HepG2 (cell line): Measurements from ENCODE around the gene VWCE. TPM values are rescaled to one million over a fixed set of nuclear protein-coding genes. Genes with fewer than 3 reads are reported as not detected.

ENCODE experiments used
- ASH2L ChIP-seq: fragments of 300-600, 200-600 bp; sonication (generic); IDR thresholded peaks from 2 replicates; pipeline ENCODE4 v1.7.0; 2017; ENCODE audit warnings: low read depth, mild to moderate bottlenecking, moderate library complexity, mixed read lengths, low read length; ENCODE audit not compliant: insufficient read length
- BRD4 ChIP-seq: sonication (generic); formaldehyde crosslinking; IDR thresholded peaks from 2 replicates; pipeline ENCODE4 v1.4.0; 2020; ENCODE audit warnings: missing genetic modification reagents
- CAMTA2 ChIP-seq: sonication (generic); formaldehyde crosslinking; IDR thresholded peaks from 2 replicates; pipeline ENCODE4 v1.4.0; 2020; ENCODE audit warnings: mild to moderate bottlenecking, missing genetic modification reagents, borderline replicate concordance
- DNMT1 ChIP-seq: sonication (generic); formaldehyde crosslinking; IDR thresholded peaks from 2 replicates; pipeline ENCODE4 v1.5.1; 2020; ENCODE audit warnings: mild to moderate bottlenecking, missing genetic modification reagents
- FOXJ3 ChIP-seq: sonication (generic); formaldehyde crosslinking; IDR thresholded peaks from 2 replicates; pipeline ENCODE4 v1.4.0; 2020; ENCODE audit warnings: missing genetic modification reagents, mild to moderate bottlenecking, borderline replicate concordance
- HNRNPK ChIP-seq: fragments of 200-400 bp; formaldehyde crosslinking; IDR thresholded peaks from 2 replicates; pipeline ENCODE4 v1.6.1; 2018; ENCODE audit warnings: low read length, low read depth, moderate library complexity, mild to moderate bottlenecking; ENCODE audit not compliant: poor library complexity, severe bottlenecking
- KDM5B ChIP-seq: sonication (generic); formaldehyde crosslinking; IDR thresholded peaks from 2 replicates; pipeline ENCODE4 v1.4.0; 2020; ENCODE audit warnings: missing genetic modification reagents, mild to moderate bottlenecking, borderline replicate concordance
- NCOA5 ChIP-seq: sonication (generic); formaldehyde crosslinking; IDR thresholded peaks from 2 replicates; pipeline ENCODE4 v1.4.0; 2020; ENCODE audit warnings: missing genetic modification reagents
- NFATC3 ChIP-seq: sonication (generic); formaldehyde crosslinking; IDR thresholded peaks from 2 replicates; pipeline ENCODE4 v1.5.1; 2020; ENCODE audit warnings: mild to moderate bottlenecking, missing genetic modification reagents
- NFKB2 ChIP-seq: sonication (generic); formaldehyde crosslinking; IDR thresholded peaks from 2 replicates; pipeline ENCODE4 v1.4.0; 2020; ENCODE audit warnings: missing genetic modification reagents, borderline replicate concordance
- PHB2 ChIP-seq: fragments of 450-650 bp; IDR thresholded peaks from 2 replicates; pipeline ENCODE4 v1.6.1; 2018; ENCODE audit not compliant: partially characterized antibody
- PHF20 ChIP-seq: sonication (generic); formaldehyde crosslinking; IDR thresholded peaks from 2 replicates; pipeline ENCODE4 v1.5.0; 2020; ENCODE audit warnings: mild to moderate bottlenecking, missing genetic modification reagents
- ZBTB3 ChIP-seq: sonication (generic); formaldehyde crosslinking; IDR thresholded peaks from 2 replicates; pipeline ENCODE4 v1.4.0; 2020; ENCODE audit warnings: low read depth, mild to moderate bottlenecking, moderate library complexity, missing genetic modification reagents, borderline replicate concordance
- ZFP37 ChIP-seq: sonication (generic); formaldehyde crosslinking; IDR thresholded peaks from 2 replicates; pipeline ENCODE4 v1.4.0; 2020; ENCODE audit warnings: missing genetic modification reagents, borderline replicate concordance
- ZNF552 ChIP-seq: sonication (generic); formaldehyde crosslinking; IDR thresholded peaks from 2 replicates; pipeline ENCODE4 v1.9.0; 2022; ENCODE audit warnings: missing genetic modification reagents, mild to moderate bottlenecking, borderline replicate concordance
- ZNF616 ChIP-seq: sonication (generic); formaldehyde crosslinking; IDR thresholded peaks from 2 replicates; pipeline ENCODE4 v1.5.0; 2020; ENCODE audit warnings: low read depth, mild to moderate bottlenecking, missing genetic modification reagents
- ZNF674 ChIP-seq: sonication (generic); formaldehyde crosslinking; IDR thresholded peaks from 2 replicates; pipeline ENCODE4 v1.5.0; 2020; ENCODE audit warnings: low read depth, mild to moderate bottlenecking, missing genetic modification reagents
- polyA plus RNA-seq, 8 experiments: library from polyadenylated mRNA; depleted of rRNA in 3 of 8; stranded (reverse) in 7 of 8; unstranded in 1 of 8; fragments of >200 nt; fragmentation: Illumina TruSeq in 4 of 8; extraction: Trizol in 4 of 8; gene quantifications; 2 replicates each; pipeline versions ENCODE4 v1.2.1 to v1.2.3, GENCODE V29; 2011 to 2016; ENCODE audit warnings: low read depth in 4 of 8, missing spikeins in 1 of 8, mixed read lengths in 1 of 8; ENCODE audit not compliant: insufficient read depth in 1 of 8
- total RNA-seq, 5 experiments: library from RNA; depleted of rRNA; stranded (reverse); fragments of >200 nt; fragmentation: Illumina TruSeq; extraction: Trizol; gene quantifications; 2 replicates each; pipeline ENCODE4 v1.2.3, GENCODE V29; 2016; ENCODE audit warnings: low read depth in 1 of 5
- TF ChIP-seq, protein P1 (sequence below): sonication (generic); formaldehyde crosslinking; IDR thresholded peaks from 2 replicates; pipeline ENCODE4 v1.8.1; 2023; ENCODE audit warnings: missing genetic modification reagents, mild to moderate bottlenecking, borderline replicate concordance
- TF ChIP-seq, protein P2 (sequence below): sonication (generic); formaldehyde crosslinking; IDR thresholded peaks from 2 replicates; pipeline ENCODE4 v1.4.0; 2020; ENCODE audit warnings: mild to moderate bottlenecking, low read depth, missing genetic modification reagents
- TF ChIP-seq, protein P3 (sequence below): sonication (generic); formaldehyde crosslinking; conservative IDR thresholded peaks from 2 replicates; pipeline ENCODE4 v1.8.0; 2022; ENCODE audit warnings: missing genetic modification reagents
- TF ChIP-seq, protein P4 (sequence below): sonication (generic); formaldehyde crosslinking; IDR thresholded peaks from 2 replicates; pipeline ENCODE4 v1.9.0; 2021; ENCODE audit warnings: missing genetic modification reagents, borderline replicate concordance
- TF ChIP-seq, protein P5 (sequence below): sonication (generic); formaldehyde crosslinking; IDR thresholded peaks from 2 replicates; pipeline ENCODE4 v1.4.0; 2020; ENCODE audit warnings: missing genetic modification reagents; ENCODE audit errors: not compliant biosample characterization

The VWCE gene
- total and polyA plus RNA-seq, 2 of the 13 experiments (the other 11 are each of a cell fraction or from before 2014, with no cell fraction given), result 27.6 to 58.3 TPM

DNA sequence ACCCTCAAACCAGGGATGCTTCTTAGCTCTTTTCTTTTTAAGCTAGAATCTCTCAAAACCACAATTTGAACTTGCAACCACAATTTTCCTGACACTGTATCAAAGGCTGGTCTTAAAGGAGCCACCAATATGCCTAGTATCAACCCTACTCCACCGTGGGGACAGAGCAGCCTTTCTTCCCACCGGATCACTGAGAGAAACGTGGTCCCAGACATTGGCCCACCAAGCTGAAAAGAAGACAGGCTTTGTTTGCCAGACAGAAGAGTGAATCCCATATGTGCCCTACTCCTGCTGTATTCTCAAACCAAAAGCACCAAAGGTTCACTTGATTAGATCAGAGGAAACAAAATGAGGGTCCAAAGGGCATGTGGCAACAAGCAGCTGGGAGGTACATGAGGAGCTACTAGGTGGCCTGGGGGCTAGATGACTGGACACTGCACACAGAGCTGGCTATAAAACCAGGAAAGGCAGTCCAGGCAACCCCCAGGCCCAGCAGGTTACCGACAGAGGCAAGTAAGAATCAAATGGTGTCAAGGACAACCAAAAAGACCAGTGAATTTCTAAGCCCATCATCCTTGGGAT lies 3.6 kb upstream of the VWCE start (continued):
- TF ChIP-seq, protein P1, sequence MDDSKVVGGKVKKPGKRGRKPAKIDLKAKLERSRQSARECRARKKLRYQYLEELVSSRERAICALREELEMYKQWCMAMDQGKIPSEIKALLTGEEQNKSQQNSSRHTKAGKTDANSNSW, result no peak
- TF ChIP-seq PHF20 (CRISPR knock-in tag) (peak; percentile 33; the same call in 1 of the 2 replicates), DNMT1 (CRISPR knock-in tag) (no peak), PHB2 (no peak), NCOA5 (CRISPR knock-in tag) (no peak), ZNF616 (CRISPR knock-in tag) (no peak), ASH2L (peak; percentile 66), CAMTA2 (CRISPR knock-in tag) (no peak), NFATC3 (CRISPR knock-in tag) (no peak), ZBTB3 (CRISPR knock-in tag) (no peak), HNRNPK (no peak), ZFP37 (CRISPR knock-in tag) (no peak), ZNF552 (CRISPR knock-in tag) (no peak), BRD4 (CRISPR knock-in tag) (no peak), FOXJ3 (CRISPR knock-in tag) (no peak), KDM5B (CRISPR knock-in tag) (no peak; the same call in 1 of the 2 replicates), ZNF674 (CRISPR knock-in tag) (no peak), NFKB2 (CRISPR knock-in tag) (no peak)
- TF ChIP-seq, protein P2, sequence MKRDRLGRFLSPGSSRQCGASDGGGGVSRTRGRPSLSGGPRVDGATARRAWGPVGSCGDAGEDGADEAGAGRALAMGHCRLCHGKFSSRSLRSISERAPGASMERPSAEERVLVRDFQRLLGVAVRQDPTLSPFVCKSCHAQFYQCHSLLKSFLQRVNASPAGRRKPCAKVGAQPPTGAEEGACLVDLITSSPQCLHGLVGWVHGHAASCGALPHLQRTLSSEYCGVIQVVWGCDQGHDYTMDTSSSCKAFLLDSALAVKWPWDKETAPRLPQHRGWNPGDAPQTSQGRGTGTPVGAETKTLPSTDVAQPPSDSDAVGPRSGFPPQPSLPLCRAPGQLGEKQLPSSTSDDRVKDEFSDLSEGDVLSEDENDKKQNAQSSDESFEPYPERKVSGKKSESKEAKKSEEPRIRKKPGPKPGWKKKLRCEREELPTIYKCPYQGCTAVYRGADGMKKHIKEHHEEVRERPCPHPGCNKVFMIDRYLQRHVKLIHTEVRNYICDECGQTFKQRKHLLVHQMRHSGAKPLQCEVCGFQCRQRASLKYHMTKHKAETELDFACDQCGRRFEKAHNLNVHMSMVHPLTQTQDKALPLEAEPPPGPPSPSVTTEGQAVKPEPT (CRISPR knock-in tag), result no peak
- TF ChIP-seq, protein P3, sequence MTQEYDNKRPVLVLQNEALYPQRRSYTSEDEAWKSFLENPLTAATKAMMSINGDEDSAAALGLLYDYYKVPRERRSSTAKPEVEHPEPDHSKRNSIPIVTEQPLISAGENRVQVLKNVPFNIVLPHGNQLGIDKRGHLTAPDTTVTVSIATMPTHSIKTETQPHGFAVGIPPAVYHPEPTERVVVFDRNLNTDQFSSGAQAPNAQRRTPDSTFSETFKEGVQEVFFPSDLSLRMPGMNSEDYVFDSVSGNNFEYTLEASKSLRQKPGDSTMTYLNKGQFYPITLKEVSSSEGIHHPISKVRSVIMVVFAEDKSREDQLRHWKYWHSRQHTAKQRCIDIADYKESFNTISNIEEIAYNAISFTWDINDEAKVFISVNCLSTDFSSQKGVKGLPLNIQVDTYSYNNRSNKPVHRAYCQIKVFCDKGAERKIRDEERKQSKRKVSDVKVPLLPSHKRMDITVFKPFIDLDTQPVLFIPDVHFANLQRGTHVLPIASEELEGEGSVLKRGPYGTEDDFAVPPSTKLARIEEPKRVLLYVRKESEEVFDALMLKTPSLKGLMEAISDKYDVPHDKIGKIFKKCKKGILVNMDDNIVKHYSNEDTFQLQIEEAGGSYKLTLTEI (CRISPR knock-in tag), result no peak
- TF ChIP-seq, protein P4, sequence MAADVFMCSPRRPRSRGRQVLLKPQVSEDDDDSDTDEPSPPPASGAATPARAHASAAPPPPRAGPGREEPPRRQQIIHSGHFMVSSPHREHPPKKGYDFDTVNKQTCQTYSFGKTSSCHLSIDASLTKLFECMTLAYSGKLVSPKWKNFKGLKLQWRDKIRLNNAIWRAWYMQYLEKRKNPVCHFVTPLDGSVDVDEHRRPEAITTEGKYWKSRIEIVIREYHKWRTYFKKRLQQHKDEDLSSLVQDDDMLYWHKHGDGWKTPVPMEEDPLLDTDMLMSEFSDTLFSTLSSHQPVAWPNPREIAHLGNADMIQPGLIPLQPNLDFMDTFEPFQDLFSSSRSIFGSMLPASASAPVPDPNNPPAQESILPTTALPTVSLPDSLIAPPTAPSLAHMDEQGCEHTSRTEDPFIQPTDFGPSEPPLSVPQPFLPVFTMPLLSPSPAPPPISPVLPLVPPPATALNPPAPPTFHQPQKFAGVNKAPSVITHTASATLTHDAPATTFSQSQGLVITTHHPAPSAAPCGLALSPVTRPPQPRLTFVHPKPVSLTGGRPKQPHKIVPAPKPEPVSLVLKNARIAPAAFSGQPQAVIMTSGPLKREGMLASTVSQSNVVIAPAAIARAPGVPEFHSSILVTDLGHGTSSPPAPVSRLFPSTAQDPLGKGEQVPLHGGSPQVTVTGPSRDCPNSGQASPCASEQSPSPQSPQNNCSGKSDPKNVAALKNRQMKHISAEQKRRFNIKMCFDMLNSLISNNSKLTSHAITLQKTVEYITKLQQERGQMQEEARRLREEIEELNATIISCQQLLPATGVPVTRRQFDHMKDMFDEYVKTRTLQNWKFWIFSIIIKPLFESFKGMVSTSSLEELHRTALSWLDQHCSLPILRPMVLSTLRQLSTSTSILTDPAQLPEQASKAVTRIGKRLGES (CRISPR knock-in tag), result no peak
- TF ChIP-seq, protein P5, sequence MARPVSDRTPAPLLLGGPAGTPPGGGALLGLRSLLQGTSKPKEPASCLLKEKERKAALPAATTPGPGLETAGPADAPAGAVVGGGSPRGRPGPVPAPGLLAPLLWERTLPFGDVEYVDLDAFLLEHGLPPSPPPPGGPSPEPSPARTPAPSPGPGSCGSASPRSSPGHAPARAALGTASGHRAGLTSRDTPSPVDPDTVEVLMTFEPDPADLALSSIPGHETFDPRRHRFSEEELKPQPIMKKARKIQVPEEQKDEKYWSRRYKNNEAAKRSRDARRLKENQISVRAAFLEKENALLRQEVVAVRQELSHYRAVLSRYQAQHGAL (CRISPR knock-in tag), result no peak
